GM12878 (cell line): ENCODE measurements around the gene N4BP2. TPM values are rescaled to one million over a fixed set of nuclear protein-coding genes. Genes with fewer than 3 reads are reported as not detected.

Experiments
- ATAC-seq: fragments of 200-7000 bp; cut with Tn5 transposase; 3 replicates; pipeline ENCODE4 v1.9.1; 2020; ENCODE audit warnings: mild to moderate bottlenecking, moderate library complexity
- BruUV-seq: library from RNA; stranded (reverse); fragments of 400-500 nt; replicated peaks from 2 replicates; lab custom pipeline; 2021; lab: Mats Ljungman, UMichigan
- CTCF ChIA-PET: fragments of 300-600 bp; sonication (Branson Sonifier 250); formaldehyde crosslinking; extraction: SDS; loops from one replicate; lab custom pipeline; 2021; ENCODE audit warnings: inconsistent platforms; lab: Yijun Ruan, JAX
- POLR2A ChIA-PET: fragments of 350-600 bp; formaldehyde crosslinking; extraction: SDS; loops from one replicate; lab custom pipeline; 2021; ENCODE audit warnings: inconsistent platforms; lab: Charles Lee
- RAD21 ChIA-PET: fragments of 300-600 bp; sonication (Branson Sonifier 250); formaldehyde crosslinking; loops from one replicate; lab custom pipeline; 2023; ENCODE audit warnings: antibody characterized with exemption; ENCODE audit not compliant: unreplicated experiment; lab: Charles Lee
- SMC1A ChIA-PET: fragments of 300-600 bp; sonication (Branson Sonifier 250); formaldehyde crosslinking; loops from one replicate; lab custom pipeline; 2023; ENCODE audit not compliant: unreplicated experiment, uncharacterized antibody; lab: Charles Lee
- DNase-seq: peaks from one replicate; pipeline ENCODE4 v3.0.0-alpha.2; 2011; ENCODE audit warnings: low read depth, low spot score
- FAIRE-seq: peaks from 3 replicates; lab custom pipeline; 2011; peaks lifted over from hg19 to GRCh38; lab: Jason Lieb, UNC
- H2AFZ ChIP-seq: 2 replicates; pipeline ENCODE4 v1.6.0; 2011; ENCODE audit warnings: low read depth, low read length, control low read depth; ENCODE audit not compliant: control insufficient read depth
- H3K27ac ChIP-seq: 2 replicates; pipeline ENCODE4 v1.5.1; 2011; ENCODE audit warnings: control low read depth; ENCODE audit not compliant: control insufficient read depth, insufficient read depth
- H3K27me3 ChIP-seq, 2 experiments: replicated peaks in 1 of 2; 2 replicates each; pipeline versions ENCODE4 v1.6.0 to v1.6.1; 2011; ENCODE audit warnings: low read length in 1 of 2; ENCODE audit not compliant: control insufficient read depth in 2 of 2, insufficient read depth in 2 of 2
- H3K36me3 ChIP-seq, 2 experiments: 2 replicates each; pipeline ENCODE4 v1.5.1; 2011; ENCODE audit warnings: low read length in 1 of 2; ENCODE audit not compliant: control insufficient read depth in 2 of 2, insufficient read depth in 2 of 2
- H3K4me1 ChIP-seq: 2 replicates; pipeline ENCODE4 v1.6.1; 2011; ENCODE audit warnings: mild to moderate bottlenecking, low read length, moderate library complexity, mixed read lengths; ENCODE audit not compliant: control insufficient read depth, insufficient read depth
- H3K4me2 ChIP-seq: 2 replicates; pipeline ENCODE4 v1.6.0; 2011; ENCODE audit warnings: control low read depth; ENCODE audit not compliant: control insufficient read depth, insufficient read depth
- H3K4me3 ChIP-seq: fragments of 200-600 bp; sonication (generic); 2 replicates; pipeline ENCODE4 v1.5.1; 2016
- H3K79me2 ChIP-seq: 2 replicates; pipeline ENCODE4 v1.6.0; 2011; ENCODE audit warnings: low read length; ENCODE audit not compliant: control insufficient read depth, insufficient read depth
- H3K9ac ChIP-seq: 2 replicates; pipeline ENCODE4 v1.8.0; 2011; ENCODE audit warnings: low read length, control low read depth, mixed read lengths; ENCODE audit not compliant: control insufficient read depth, insufficient read depth
- H3K9me3 ChIP-seq: replicated peaks from 3 replicates; pipeline ENCODE4 v1.5.1; 2011; ENCODE audit warnings: mild to moderate bottlenecking, low read length; ENCODE audit not compliant: control insufficient read depth, insufficient read depth
- H4K20me1 ChIP-seq: 2 replicates; pipeline ENCODE4 v1.6.0; 2011; ENCODE audit not compliant: control insufficient read depth, insufficient read depth
- BHLHE40 ChIP-seq, 2 experiments: fragments of 450-650 bp in 1 of 2; IDR thresholded peaks; 2 replicates each; pipeline ENCODE4 v1.6.1; 2011 to 2017; ENCODE audit warnings: low read depth in 2 of 2, borderline replicate concordance in 1 of 2, improper control_type of control experiment in 1 of 2, low read length in 1 of 2, mild to moderate bottlenecking in 1 of 2
- FOXK2 ChIP-seq: fragments of 450-650 bp; IDR thresholded peaks from 2 replicates; pipeline ENCODE4 v1.6.1; 2017; ENCODE audit warnings: mild to moderate bottlenecking, moderate library complexity
- HCFC1 ChIP-seq: fragments of 150-350 bp; IDR thresholded peaks from 2 replicates; pipeline ENCODE4 v1.6.1; 2014; ENCODE audit warnings: low read length
- IRF4 ChIP-seq: IDR thresholded peaks from 2 replicates; pipeline ENCODE4 v1.6.1; 2011; ENCODE audit warnings: low read depth, low read length
- MEF2A ChIP-seq: IDR thresholded peaks from 2 replicates; pipeline ENCODE4 v1.6.1; 2011; ENCODE audit warnings: low read depth, mild to moderate bottlenecking, low read length, moderate library complexity; ENCODE audit not compliant: insufficient read depth
- NBN ChIP-seq: fragments of 450-650 bp; IDR thresholded peaks from 2 replicates; pipeline ENCODE4 v1.6.1; 2016
- NFXL1 ChIP-seq: fragments of 450-650 bp; IDR thresholded peaks from 2 replicates; pipeline ENCODE4 v1.6.1; 2017; ENCODE audit warnings: antibody characterized with exemption, mild to moderate bottlenecking, borderline replicate concordance
- NR2C1 ChIP-seq: fragments of 450-650 bp; IDR thresholded peaks from 2 replicates; pipeline ENCODE4 v1.6.1; 2017; ENCODE audit warnings: antibody characterized with exemption, mild to moderate bottlenecking, moderate library complexity
- SIX5 ChIP-seq: IDR thresholded peaks from 2 replicates; pipeline ENCODE4 v1.6.1; 2011; ENCODE audit warnings: mild to moderate bottlenecking, low read depth, low read length, moderate library complexity; ENCODE audit not compliant: severe bottlenecking
- SMAD5 ChIP-seq: IDR thresholded peaks from 2 replicates; pipeline ENCODE4 v1.6.1; 2016; ENCODE audit warnings: antibody characterized with exemption, low read depth
- SMARCA5 ChIP-seq: fragments of 450-650 bp; IDR thresholded peaks from 2 replicates; pipeline ENCODE4 v1.6.1; 2017; ENCODE audit warnings: mild to moderate bottlenecking
- STAT3 ChIP-seq: IDR thresholded peaks from 2 replicates; pipeline ENCODE4 v1.6.1; 2011; ENCODE audit warnings: low read depth, low read length, improper control_type of control experiment
- YBX1 ChIP-seq: fragments of 450-650 bp; IDR thresholded peaks from 2 replicates; pipeline ENCODE4 v1.6.1; 2016; ENCODE audit warnings: antibody characterized with exemption
- ZBED1 ChIP-seq: IDR thresholded peaks from 2 replicates; pipeline ENCODE4 v1.6.1; 2016; ENCODE audit warnings: borderline replicate concordance
- WGBS: methylation state at CpG from one replicate; pipeline ENCODE4 v1.1.6; 2016; ENCODE audit warnings: low lambda C conversion rate; ENCODE audit not compliant: insufficient replicate concordance, insufficient coverage; ENCODE audit errors: missing lambda C conversion rate; 5-methylcytosine and 5-hydroxymethylcytosine counted together
- in situ Hi-C: fragments of 300-500 bp; cut with MboI; formaldehyde crosslinking; loops from 9 replicates; pipeline ENCODE4 v1.14.3; 2018; ENCODE audit warnings: mixed read lengths
- intact Hi-C: fragments of 100-400 bp; cut with micrococcal nuclease; formaldehyde crosslinking; loops from one replicate; pipeline ENCODE4 v1.14.2; 2022; ENCODE audit not compliant: unreplicated experiment
- polyA plus RNA-seq, 11 experiments: library from polyadenylated mRNA; depleted of rRNA in 4 of 11; unstranded in 6 of 11; stranded (reverse) in 5 of 11; fragments of >200 nt; fragmentation: Nextera tagmentation in 4 of 11; fragmentation: Illumina TruSeq in 1 of 11; extraction: Ambion mirVana in 4 of 11; extraction: Trizol in 1 of 11; gene quantifications; 1 replicate in 1 of 11; 2 replicates in 10 of 11; pipeline versions ENCODE4 v1.2.1 to v1.2.3, GENCODE V29; 2011 to 2016; ENCODE audit warnings: inconsistent platforms in 2 of 11, missing spikeins in 2 of 11, low read depth in 1 of 11
- total RNA-seq, 4 experiments: library from RNA; depleted of rRNA in 3 of 4; stranded (reverse); fragments of >200 nt in 3 of 4; fragmentation: Illumina TruSeq in 1 of 4; extraction: Trizol in 1 of 4; gene quantifications; 2 replicates each; pipeline versions ENCODE4 v1.2.1 to v1.2.3, GENCODE V29; 2013 to 2021
- TF ChIP-seq, protein P1 (sequence below): fragments of 450-650 bp; IDR thresholded peaks from 2 replicates; pipeline ENCODE4 v1.6.1; 2016; ENCODE audit warnings: mild to moderate bottlenecking
- TF ChIP-seq, protein P2 (sequence below): IDR thresholded peaks from 2 replicates; pipeline ENCODE4 v1.6.1; 2012; ENCODE audit warnings: mild to moderate bottlenecking, low read depth, low read length
- TF ChIP-seq, protein P3 (sequence below): fragments of 450-650 bp; formaldehyde crosslinking; IDR thresholded peaks from 2 replicates; pipeline ENCODE4 v1.4.0; 2022; ENCODE audit warnings: mild to moderate bottlenecking, moderate library complexity

The N4BP2 gene
- total and polyA plus RNA-seq, 10 of the 15 experiments (the other 5 are each of a cell fraction or from before 2014, with no cell fraction given), result 2.3 to 18.7 (median 10.0) TPM

DNA sequence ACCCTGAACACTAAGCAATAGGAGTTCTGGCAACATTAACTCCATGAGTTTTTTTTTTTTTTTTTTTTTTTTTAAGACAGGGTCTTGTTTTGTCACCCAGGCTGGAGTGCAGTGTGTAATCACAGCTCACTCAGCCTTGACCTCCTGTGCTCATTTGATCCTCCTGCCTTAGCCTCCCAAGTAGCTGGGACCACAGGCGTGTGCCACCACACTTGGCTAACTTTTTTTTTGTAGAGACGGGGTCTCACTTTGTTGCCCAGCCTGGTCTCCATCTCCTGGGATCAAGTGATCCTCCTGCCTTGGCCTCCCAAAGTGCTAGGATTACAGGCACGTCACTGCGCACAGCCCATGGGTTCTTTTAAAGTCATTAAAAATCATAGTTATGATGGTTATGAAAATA, 145.2 kb downstream of the N4BP2 start:
- WGBS, result 2% methylated on average over 4 of the region's 4 CpGs
- CTCF ChIA-PET, result interaction anchor here (0.6 to 1.6 kb wide), 3 partner anchors 36 to 106 kb away, joined by 3 to 5 read pairs (median 3); no protein-coding TSS in a partner anchor
- SMC1A ChIA-PET, result interaction anchor here (1.0 to 15.0 kb wide), 6 partner anchors 11 to 115 kb away, joined by 3 to 336 read pairs (median 4); partner anchors contain the start of gene RHOH
- no peaks in the 10 kb centered on the region for H3K27me3 ChIP-seq
- H3K4me2 ChIP-seq, result peak overlapping the region; percentile 75
- DNase-seq (no peak), ATAC-seq (no peak), FAIRE-seq (no peak)
- POLR2A ChIA-PET, result interaction anchor here (0.6 to 14.4 kb wide), 6 partner anchors 7 to 589 kb away, joined by 3 to 214 read pairs (median 4); partner anchors contain the start of gene RHOH
- no peaks in the 10 kb centered on the region; the same call in 1 of the 2 replicates for H4K20me1 ChIP-seq
- H3K4me1 ChIP-seq, result peaks cover 15% of the 10 kb centered on the region
- H3K36me3 ChIP-seq, result no peaks in the 10 kb centered on the region; a peak in 1 of 4 replicates
- peaks cover 97% of the 10 kb centered on the region for H3K79me2 ChIP-seq
- RAD21 ChIA-PET, result interaction anchor here (0.7 to 12.9 kb wide), 7 partner anchors 8 to 124 kb away, joined by 3 to 179 read pairs (median 4); partner anchors contain the start of gene RHOH
- intact Hi-C loops, result loop anchor here (2.0 kb wide), 3 partner anchors 15 to 51 kb away; no protein-coding TSS in a partner anchor
- peak overlapping the region; percentile 88 for H3K4me3 ChIP-seq
- in situ Hi-C loops, result loop anchor here (5.0 to 10.0 kb wide), 2 partner anchors 105 to 567 kb away; partner anchors contain the start of gene SMIM14
- no peaks in the 10 kb centered on the region for H3K9me3 ChIP-seq
- BruUV-seq, result no TSS peak
- no peak overlapping the region for H2AFZ ChIP-seq
- H3K27ac ChIP-seq, result peak overlapping the region; percentile 92
- H3K9ac ChIP-seq, result peak overlapping the region; percentile 99
- TF ChIP-seq HCFC1 (no peak), NBN (0 out of 2 replicates have a peak, but pooled peaks have one; percentile 16), SMARCA5 (peak; percentile 71; the same call in 1 of the 2 replicates), IRF4 (no peak), SIX5 (no peak), STAT3 (no peak), SMAD5 (no peak), BHLHE40 (IDR thresholded peaks at IDR 0.05; ENCODE audit: borderline replicate concordance in 1 of 2, low read depth in 2 of 2, low read length in 1 of 2) (no peak), YBX1 (no peak), NR2C1 (no peak), FOXK2 (no peak), ZBED1 (0 out of 2 replicates have a peak, but pooled peaks have one; percentile 13), NFXL1 (no peak), MEF2A (no peak)
- TF ChIP-seq, protein P1, sequence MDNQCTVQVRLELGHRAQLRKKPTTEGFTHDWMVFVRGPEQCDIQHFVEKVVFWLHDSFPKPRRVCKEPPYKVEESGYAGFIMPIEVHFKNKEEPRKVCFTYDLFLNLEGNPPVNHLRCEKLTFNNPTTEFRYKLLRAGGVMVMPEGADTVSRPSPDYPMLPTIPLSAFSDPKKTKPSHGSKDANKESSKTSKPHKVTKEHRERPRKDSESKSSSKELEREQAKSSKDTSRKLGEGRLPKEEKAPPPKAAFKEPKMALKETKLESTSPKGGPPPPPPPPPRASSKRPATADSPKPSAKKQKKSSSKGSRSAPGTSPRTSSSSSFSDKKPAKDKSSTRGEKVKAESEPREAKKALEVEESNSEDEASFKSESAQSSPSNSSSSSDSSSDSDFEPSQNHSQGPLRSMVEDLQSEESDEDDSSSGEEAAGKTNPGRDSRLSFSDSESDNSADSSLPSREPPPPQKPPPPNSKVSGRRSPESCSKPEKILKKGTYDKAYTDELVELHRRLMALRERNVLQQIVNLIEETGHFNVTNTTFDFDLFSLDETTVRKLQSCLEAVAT, result peak; percentile 29
- TF ChIP-seq, protein P2, sequence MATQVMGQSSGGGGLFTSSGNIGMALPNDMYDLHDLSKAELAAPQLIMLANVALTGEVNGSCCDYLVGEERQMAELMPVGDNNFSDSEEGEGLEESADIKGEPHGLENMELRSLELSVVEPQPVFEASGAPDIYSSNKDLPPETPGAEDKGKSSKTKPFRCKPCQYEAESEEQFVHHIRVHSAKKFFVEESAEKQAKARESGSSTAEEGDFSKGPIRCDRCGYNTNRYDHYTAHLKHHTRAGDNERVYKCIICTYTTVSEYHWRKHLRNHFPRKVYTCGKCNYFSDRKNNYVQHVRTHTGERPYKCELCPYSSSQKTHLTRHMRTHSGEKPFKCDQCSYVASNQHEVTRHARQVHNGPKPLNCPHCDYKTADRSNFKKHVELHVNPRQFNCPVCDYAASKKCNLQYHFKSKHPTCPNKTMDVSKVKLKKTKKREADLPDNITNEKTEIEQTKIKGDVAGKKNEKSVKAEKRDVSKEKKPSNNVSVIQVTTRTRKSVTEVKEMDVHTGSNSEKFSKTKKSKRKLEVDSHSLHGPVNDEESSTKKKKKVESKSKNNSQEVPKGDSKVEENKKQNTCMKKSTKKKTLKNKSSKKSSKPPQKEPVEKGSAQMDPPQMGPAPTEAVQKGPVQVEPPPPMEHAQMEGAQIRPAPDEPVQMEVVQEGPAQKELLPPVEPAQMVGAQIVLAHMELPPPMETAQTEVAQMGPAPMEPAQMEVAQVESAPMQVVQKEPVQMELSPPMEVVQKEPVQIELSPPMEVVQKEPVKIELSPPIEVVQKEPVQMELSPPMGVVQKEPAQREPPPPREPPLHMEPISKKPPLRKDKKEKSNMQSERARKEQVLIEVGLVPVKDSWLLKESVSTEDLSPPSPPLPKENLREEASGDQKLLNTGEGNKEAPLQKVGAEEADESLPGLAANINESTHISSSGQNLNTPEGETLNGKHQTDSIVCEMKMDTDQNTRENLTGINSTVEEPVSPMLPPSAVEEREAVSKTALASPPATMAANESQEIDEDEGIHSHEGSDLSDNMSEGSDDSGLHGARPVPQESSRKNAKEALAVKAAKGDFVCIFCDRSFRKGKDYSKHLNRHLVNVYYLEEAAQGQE, result no peak
- TF ChIP-seq, protein P3, sequence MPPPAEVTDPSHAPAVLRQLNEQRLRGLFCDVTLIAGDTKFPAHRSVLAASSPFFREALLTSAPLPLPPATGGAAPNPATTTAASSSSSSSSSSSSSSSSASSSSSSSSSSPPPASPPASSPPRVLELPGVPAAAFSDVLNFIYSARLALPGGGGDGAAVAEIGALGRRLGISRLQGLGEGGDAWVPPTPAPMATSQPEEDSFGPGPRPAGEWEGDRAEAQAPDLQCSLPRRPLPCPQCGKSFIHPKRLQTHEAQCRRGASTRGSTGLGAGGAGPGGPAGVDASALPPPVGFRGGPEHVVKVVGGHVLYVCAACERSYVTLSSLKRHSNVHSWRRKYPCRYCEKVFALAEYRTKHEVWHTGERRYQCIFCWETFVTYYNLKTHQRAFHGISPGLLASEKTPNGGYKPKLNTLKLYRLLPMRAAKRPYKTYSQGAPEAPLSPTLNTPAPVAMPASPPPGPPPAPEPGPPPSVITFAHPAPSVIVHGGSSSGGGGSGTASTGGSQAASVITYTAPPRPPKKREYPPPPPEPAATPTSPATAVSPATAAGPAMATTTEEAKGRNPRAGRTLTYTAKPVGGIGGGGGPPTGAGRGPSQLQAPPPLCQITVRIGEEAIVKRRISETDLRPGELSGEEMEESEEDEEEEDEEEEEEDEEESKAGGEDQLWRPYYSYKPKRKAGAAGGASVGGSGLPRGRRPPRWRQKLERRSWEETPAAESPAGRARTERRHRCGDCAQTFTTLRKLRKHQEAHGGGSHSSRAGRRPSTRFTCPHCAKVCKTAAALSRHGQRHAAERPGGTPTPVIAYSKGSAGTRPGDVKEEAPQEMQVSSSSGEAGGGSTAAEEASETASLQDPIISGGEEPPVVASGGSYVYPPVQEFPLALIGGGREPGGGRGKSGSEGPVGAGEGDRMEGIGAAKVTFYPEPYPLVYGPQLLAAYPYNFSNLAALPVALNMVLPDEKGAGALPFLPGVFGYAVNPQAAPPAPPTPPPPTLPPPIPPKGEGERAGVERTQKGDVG (CRISPR knock-in tag), result no peak
